PFSK-1 (cell line): ENCODE measurements around the gene IL20RB.

Source experiments
- FOXP2 ChIP-seq: optimal IDR thresholded peaks from 2 replicates; pipeline ENCODE3; 2011; ENCODE audit warnings: borderline replicate concordance, control low read depth, inconsistent platforms; ENCODE audit not compliant: insufficient read depth; ENCODE audit errors: extremely low read length, extremely low read depth
- POLR2AphosphoS5 ChIP-seq: IDR thresholded peaks from 2 replicates; pipeline ENCODE4 v1.6.1; 2012; ENCODE audit warnings: low read depth, mild to moderate bottlenecking, control low read depth, low read length, moderate library complexity
- REST ChIP-seq, 2 experiments: IDR thresholded peaks; 2 replicates each; pipeline versions ENCODE4 v1.6.1 to v1.8.0; 2011 to 2012; ENCODE audit warnings: low read depth in 2 of 2, low read length in 2 of 2, control low read depth in 1 of 2, inconsistent platforms in 1 of 2, mild to moderate bottlenecking in 1 of 2, moderate library complexity in 1 of 2; ENCODE audit not compliant: insufficient read depth in 1 of 2
- SIN3A ChIP-seq: IDR thresholded peaks from 2 replicates; pipeline ENCODE4 v1.6.1; 2012; ENCODE audit warnings: mild to moderate bottlenecking, low read length, moderate library complexity, borderline replicate concordance; ENCODE audit not compliant: insufficient read depth
- TAF1 ChIP-seq: IDR thresholded peaks from 2 replicates; pipeline ENCODE4 v1.6.1; 2012; ENCODE audit warnings: low read length, control low read depth, borderline replicate concordance; ENCODE audit not compliant: insufficient read depth

Gene IL20RB

GRCh38 chr3:136925425-136926190, 32.2 kb upstream of the IL20RB start:
- no peak for TF ChIP-seq FOXP2
- TF ChIP-seq POLR2AphosphoS5 = no peak
- TF ChIP-seq SIN3A = no peak
- no peak for TF ChIP-seq TAF1
- TF ChIP-seq REST (IDR thresholded peaks at IDR 0.05; ENCODE audit: insufficient read depth in 1 of 2, low read depth in 2 of 2, low read length in 2 of 2) = no peak

- no peak for TF ChIP-seq FOXP2
- no peak for TF ChIP-seq REST (IDR thresholded peaks at IDR 0.05; ENCODE audit: insufficient read depth in 1 of 2, low read depth in 2 of 2, low read length in 2 of 2)
- TF ChIP-seq POLR2AphosphoS5 = no peak
- no peak for TF ChIP-seq TAF1
- TF ChIP-seq SIN3A = no peak
Measured at GRCh38 chr3:136928240-136928639, 29.5 kb upstream of the IL20RB start.

GRCh38 chr3:136929977-136930670, 27.7 kb upstream of the IL20RB start:
- TF ChIP-seq REST (IDR thresholded peaks at IDR 0.05; ENCODE audit: insufficient read depth in 1 of 2, low read depth in 2 of 2, low read length in 2 of 2) (no peak), POLR2AphosphoS5 (no peak), SIN3A (no peak), FOXP2 (no peak), TAF1 (no peak)

- TF ChIP-seq FOXP2 (no peak), REST (IDR thresholded peaks at IDR 0.05; ENCODE audit: insufficient read depth in 1 of 2, low read depth in 2 of 2, low read length in 2 of 2) (no peak), TAF1 (no peak), SIN3A (no peak), POLR2AphosphoS5 (no peak)
Measured at GRCh38 chr3:136931606-136932005, 26.2 kb upstream of the IL20RB start.
